GM12873 (cell line): ENCODE results near the gene SGF29.

Experiments
- CTCF ChIP-seq: IDR thresholded peaks from 2 replicates; pipeline ENCODE4 v1.5.1; 2012; ENCODE audit warnings: low read depth, mild to moderate bottlenecking, moderate library complexity, low read length, control low read depth; ENCODE audit not compliant: insufficient read depth; ENCODE audit errors: missing control alignments

Gene SGF29

DNA sequence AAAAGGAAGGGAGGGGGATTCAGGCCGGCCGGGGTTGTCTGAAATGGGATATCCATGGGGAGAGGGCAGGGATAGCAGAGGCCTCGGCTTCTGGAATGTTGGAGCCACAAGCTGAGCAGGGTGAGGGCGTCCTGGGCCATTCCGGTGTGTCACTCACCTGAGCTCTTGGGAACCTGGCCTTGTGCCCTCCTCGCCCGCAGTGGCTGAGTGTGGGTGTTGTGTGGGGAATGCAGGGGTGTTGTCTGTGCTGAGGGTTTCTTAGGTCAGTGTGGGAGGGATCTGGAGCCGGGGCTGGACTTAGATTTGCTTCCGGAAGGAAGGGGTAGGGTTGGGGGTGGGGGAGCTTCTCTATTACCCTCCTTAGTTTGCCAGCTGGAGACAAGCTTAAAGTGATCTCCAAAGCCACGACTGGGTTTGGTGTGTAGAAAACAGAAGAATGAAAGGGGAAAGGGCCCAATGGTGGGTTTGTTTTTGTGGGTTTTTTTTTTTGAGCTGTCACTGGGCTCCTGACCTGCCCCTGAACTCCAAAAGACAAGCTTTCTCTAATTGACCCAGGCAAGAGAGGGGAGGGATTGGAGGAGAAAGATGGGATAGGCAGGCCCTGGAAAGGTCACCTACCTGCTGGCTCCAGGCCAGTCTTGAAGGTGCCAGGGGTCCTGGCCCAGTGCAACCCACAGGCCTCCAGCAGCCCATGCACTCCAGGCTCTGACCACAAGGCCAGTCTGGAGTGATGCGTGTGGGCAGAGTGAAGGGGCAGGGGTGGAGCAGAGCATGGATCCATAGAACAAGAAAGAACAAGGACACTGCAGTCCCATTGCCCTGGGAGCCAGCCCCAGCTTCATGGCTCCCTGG, 43.3 kb downstream of the SGF29 start, which contains the start of gene SULT1A2:
Gene SULT1A2, minus strand, starts transcription at position 211 of the 852 bp plus-strand sequence. CDS start 1,120 bp downstream, outside the sequence.
- TF ChIP-seq CTCF: no peak

- TF ChIP-seq CTCF: no peak
Measured at GRCh38 chr16:28597692-28598261, 44.1 kb downstream of the SGF29 start.

GRCh38 chr16:28602529-28602928, 48.8 kb downstream of the SGF29 start:
- TF ChIP-seq CTCF: no peak

- no peak for TF ChIP-seq CTCF
Measured at GRCh38 chr16:28603381-28604185, 49.9 kb downstream of the SGF29 start.

- TF ChIP-seq CTCF: no peak
Measured at GRCh38 chr16:28604186-28604565, 50.5 kb downstream of the SGF29 start.

DNA sequence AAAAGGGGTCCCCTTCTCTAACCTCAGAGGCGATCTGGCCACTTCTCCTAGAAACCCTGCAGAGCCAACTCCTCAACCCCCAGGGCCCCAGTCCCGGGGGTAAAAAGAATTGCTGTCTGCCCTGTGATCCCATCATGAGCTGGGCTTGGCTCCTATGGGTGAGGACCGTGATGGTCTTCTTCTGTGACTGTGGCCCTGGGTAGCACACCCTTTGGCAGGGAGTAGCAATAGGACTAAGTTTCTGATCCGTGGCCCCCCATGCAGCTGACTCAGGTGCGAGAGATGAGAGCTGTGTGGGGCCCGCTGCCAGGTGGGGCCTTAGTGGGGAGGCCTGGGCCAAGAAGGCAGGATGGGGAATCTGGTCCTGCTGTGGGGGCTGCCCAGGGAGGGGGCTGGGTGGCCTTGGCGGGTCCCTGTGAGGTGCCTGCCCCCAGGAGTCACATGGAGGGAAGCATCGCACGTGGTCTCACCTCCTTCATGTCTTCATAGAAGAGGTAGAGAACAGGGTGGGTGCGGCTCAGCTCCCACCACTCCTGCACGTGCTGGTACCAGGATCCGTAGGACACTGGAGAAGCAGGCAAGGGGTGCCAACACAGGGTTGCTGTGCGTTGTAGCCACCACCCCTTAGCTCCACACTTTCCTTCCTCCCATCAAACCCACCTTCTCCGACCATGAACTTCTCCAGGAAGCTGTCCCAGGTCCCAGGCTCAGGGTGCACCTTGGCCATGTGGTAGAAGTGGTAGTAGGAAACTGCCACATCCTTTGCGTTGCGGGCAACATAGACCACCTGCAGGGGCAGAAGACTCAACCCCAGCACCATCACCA, 52.8 kb downstream of the SGF29 start:
- no peak for TF ChIP-seq CTCF
